Iris pigment epithelial cell (primary cell): ENCODE measurements around the gene AFAP1L2.

Experiments
- DNase-seq: peaks from one replicate; pipeline ENCODE4 v3.0.0-alpha.2; 2011; ENCODE audit warnings: low read depth

Gene AFAP1L2

DNA sequence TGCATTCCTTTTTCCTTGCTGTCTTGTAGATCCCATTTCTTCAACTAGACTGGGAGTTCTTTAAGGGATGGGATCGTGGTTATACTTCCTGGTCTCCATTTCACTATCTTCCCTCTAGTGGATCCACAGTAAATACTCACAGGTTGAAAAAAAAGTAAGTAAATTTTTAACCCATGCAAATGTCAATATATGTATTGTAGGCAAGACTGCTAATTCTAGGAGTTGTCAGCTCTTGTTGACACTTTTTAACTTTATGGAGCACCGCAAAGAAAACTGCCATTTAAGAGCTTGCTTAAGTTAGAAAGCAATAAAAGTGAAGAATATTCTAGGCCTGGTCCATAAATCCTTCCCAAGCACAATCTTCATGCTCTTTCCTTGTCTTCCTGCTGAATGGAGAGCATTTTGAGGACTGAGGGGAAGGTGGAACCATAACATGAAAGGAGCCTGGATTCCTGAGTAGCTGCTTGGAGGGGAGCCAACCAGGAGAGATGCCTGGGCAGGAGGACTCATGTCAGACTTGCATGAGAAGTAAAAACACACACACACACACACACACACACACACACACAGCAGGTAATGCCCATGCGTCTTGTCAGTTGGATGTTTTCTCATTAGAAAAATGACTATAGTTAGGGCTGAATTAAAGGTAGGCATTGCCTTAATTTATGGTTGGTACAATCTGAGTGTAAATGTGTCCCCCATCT is 133.1 kb downstream of the AFAP1L2 start:
- no peak for DNase-seq

DNA sequence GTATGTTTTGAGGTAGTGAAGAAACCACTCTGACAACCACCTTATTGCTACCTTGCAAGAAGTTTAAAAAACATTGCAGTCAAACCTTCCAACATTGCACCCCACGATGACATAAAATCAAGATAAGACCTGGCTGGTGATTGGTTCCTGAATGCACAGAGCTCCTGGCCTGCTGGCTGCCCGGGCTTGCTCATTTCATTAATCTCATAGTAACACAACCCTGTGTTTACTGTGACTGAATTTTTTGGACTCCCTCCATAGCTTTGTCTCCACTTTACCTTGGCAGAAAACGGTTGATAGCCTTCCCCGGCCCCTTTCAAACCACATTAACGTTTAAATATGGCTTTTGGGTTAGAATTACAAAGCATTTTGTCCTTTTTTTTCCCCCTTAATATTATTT is 137.8 kb downstream of the AFAP1L2 start:
- DNase-seq = peak; percentile 76

DNA sequence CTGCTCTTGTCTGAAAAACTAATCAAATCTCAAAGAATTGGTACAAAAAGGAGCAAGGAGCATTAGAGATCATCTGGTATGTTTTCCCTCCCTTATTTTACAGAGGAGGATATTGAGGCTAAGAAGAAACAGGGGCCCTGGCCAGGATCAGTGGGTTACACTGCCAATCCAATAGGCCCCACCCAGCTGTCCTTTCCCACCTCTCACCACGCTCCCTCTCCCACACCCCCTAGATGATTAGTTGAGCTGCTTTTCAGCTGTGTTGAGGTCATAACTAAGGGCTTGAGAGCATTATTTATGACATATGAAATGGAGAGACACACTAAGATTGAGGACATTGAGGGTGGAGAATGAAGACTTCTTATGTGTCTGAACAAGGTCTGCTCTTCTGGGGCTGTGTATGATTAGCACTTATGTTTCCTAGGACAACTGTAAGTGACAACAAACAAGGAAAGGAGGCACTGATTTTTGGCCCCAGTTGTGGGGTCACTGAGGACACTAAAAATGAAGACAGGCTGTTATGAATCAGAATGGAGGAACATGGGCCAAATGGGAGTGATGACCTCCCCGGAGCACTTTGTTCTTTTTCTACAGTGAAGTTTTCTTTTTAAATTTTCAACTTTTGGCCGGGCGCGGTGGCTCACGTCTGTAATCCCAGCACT is 138.8 kb downstream of the AFAP1L2 start:
- DNase-seq = no peak

DNA sequence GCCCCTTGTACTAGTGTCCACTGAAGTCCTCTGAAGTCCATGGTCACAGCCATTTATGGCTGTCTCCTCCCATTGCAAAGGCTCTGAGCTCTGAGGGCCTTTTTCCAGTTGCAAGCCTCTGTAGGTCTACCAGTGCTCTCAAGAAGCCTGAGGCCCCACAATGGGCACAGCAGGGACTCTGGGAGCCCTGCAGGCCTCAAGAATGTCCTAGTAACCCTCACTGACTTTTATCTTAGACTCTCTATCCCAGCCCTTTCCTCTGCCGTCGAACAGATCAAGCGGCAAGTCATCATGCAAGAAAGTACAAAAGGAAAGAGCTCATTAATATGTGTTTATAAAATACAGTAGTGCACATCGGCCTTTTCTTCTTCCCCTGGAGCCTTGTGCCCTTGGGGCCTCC is 141.8 kb downstream of the AFAP1L2 start:
- no peak for DNase-seq

DNA sequence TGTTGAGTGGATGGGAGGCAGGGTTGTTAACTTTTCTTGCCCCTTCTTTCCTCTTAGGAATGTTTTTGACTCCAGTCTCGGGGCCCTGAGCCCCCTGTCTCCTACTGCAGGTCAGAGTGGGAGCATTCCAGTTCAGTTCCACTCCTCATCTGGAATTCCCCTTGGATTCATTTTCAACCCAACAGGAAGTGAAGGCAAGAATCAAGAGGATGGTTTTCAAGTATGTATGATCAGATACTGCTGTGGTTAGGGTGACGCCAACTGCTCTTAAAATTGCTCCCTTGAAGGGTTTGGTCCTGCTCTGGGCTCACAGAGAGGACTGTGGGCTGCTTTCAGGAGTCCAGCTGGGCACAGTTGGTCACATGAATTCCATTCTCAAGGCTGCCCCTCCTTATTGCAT is 143.2 kb downstream of the AFAP1L2 start:
- peak; percentile 49 for DNase-seq

DNA sequence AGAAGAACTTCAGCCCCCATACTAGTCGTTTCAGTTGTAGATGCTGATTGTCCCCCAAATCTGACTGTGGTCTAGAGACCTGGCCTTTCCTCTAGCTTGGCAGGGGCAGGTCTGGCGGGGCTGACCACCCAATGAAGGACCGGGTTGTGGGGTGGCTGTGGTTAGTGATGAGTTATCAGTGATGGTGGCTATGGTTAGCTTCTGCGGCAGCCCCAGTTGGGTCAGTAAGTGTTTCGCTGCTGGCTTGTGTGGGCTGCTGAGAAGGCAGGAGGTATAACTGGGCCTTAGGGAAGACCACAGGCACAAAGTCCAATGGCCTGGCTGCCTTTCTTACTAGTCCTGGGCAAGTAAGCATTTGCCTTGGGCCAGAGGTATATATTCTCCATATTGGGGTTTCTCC is 143.9 kb downstream of the AFAP1L2 start:
- DNase-seq = no peak

DNA sequence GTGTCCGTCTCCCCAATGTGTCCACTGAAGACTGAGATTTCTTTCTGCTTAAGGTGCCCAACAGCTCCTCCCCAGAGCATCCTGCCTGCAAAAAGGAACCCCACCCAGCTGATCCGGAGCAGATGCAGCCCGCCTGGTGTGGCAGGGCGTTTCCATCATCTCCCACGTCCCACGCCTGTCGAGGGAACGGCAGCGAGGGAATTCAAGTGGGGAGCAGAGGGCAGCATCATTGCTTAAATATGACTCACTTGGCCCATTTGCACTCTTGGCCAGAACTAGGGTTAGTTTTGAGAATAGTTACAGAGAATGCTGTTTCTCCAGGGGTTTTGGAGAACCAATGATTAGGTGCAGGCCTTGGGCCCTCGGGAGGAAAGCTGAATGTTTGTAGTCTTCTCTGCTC is 144.5 kb downstream of the AFAP1L2 start:
- no peak for DNase-seq

DNA sequence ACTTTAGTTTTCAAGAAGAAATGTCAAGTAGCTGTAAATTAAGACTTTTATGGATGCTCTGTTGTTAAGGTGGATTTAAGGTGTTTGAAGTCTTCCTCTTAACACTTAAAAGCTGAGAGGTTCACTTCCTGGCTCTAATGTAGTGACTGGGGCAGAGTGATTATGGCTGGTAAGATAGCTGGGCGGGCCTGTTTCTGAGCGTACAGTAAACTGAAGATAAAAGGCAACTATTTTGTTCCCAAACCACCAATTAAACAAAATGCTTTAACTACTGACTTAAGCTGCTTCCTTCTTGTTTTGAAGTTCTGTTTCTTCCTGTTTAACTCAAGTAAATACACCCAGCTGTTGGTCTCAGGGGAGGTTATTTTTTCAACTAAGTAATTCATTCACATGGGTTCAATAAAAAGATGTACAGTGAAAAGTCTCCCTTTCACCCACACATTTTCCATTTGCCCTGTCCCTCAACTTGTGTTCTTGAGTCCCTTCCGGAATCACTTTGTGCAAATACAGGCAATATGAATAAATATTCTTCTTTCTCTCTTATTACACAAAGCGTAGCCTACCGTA is 145.9 kb downstream of the AFAP1L2 start:
- no peak for DNase-seq

DNA sequence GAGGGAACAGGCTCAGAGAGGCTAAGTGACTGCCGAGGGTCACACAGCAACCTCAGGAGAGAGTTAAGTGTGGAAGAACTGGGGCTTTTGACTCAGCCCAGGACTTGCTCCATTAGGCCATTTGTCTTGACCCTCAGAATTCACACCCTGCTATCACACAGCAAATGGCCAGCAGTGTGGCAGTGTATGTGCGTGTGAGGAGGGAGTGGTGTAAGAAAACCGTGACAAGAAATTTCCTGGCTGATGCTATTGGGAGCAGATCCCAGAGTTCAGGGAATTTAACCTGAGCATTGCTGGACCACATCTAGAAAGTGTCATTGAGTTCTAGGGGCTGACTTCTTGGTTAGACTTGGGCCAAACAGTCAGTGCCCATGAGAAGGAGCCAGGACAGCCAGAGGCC is 146.8 kb downstream of the AFAP1L2 start:
- DNase-seq = no peak

DNA sequence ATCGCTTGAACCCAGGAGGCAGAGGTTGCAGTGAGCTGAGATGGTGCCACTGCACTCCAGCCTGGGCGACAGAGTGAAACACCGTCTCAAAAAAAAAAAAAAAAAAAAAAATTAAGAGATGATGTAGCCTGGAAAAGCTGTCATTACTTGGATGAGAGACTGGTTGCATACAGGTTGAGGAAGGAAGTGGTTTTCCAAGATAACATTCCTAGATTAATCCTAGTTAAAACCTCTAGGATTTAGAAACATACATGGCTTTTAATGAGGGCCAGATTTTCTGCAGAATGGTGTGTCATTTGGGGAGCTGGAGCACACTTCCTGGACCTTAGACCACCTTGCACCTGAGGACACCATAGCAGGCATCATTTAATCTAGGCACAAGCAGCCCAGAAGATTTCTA is 147.5 kb downstream of the AFAP1L2 start:
- no peak for DNase-seq

DNA sequence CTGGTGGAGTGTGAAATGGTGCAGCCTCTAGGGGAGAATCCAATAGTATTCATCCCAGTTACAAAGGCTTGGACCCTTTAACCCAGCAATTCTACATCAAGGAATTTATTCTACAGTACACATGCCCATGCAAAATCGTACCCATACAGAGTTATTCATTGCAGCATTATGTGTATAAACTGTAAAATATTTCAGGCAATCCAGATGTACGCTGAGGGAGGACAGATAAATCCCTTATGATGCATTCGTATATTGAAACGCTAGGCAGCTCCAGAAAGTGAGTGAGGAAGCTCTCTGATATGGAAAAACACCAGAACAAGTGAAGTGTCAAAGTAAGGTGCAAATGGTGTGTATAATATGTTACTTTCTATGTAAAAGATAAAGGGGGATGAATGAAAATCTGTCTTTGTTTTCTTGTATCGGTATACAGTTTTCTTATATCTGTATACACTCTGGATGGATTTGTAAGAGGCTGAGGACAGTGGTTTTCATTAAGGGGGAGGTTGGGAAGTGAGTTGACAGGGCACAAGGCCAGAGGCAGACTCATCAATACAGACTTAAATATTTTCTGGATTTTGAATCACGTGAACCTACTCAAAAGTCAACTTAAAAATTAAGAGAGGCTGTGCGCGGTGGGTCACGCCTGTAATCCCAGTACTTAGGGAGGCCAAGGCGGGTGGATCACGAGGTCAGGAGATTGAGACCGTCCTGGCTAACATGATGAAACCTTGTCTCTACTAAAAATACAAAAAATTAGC is 148.1 kb downstream of the AFAP1L2 start:
- DNase-seq = no peak

DNA sequence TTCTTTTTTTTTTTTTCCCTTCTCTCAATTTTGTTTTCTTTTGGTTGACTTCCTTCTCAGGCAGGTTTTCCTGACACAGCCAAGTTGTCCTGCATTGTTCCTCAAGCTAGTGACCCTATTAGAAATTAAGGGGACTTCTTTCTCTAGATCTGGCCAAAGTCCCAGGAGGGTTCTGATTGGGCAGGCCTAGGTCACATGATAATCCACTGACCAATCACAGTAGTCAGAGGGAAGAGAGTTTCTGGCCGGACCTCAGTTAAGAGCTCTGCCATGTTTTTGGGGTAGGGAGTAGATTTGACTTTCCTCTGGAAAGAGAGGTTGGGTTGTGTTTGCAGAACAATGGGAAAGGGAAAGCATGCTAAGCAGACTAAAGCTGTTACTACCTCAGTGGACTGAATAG is 149.1 kb downstream of the AFAP1L2 start:
- no peak for DNase-seq

DNA sequence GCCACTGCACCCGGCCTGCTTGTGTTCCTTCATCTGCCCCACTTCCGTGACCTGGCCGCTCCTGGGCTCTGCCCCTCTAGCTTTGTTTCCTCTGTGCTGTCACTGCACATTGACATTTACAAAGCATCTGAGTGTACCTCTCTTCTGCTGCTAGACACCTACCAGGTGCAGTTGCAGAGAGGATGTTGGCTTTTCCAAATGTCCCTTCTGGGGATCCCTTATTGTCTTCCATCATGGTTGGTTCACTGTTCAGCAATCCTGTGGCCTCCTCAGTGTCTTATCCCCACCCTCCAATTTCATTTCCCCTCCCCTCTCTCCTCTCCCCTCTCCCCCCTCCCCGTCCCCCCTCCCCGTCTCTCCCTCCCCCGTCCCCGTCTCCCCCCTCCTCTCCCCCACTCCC is 151.4 kb downstream of the AFAP1L2 start:
- DNase-seq = no peak

DNA sequence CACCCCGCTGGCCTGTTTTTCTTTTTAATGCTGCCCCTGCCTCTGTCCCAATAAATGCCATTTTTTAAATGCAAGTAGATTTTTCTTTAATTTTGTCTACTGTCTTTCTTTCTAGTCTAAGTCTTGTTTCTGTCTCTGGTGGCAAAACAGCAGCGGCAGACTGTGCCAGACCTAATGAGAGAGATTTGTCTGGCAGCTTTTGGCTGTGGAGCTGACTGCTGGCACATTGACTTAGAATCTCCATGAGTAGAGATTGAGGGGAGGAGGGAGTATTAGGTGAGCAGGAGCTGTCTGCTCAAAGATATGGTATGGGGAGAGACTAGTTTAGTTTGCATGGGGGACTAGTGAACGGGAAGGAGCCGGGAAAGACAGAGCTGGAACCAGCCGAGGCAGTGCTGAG is 152.2 kb downstream of the AFAP1L2 start:
- DNase-seq = no peak

DNA sequence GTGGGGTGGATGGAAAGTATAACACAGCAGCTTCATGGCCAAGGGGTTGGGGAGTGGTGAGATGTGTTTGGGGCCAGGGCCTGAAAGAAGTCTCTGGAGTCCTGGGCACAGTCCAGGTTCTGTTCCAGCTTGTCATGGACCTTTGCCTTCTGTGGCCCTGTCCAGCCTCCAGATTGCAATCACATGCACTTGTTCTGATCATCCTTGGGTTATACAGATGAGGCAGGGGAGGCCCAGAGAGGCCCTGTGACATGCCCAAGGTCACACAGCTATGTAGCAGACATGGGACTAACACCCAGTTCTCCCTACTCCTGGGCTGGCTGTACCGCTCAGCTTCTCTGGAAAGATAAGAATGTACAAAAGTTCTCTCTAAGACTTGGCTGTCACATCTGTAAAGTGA is 153.6 kb downstream of the AFAP1L2 start:
- DNase-seq = no peak

DNA sequence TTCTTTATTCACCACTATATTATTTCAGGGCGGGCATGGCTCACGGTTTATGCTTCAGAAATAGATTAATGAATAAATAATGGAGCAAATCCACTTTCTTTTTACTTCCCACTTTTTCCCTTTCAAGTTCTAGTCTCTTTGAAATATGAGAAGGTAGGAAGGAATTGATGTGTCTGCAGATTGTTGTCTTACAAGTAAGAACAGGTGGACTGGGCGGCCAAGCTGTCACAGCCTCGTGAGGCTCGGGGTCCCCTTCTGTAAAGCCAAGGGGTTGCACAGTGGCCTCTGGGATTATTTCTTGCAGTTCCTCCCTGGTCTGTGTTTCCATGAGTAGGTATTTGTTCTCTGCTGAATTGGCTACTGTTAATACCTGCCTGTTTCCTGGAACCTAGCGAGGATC is 154.1 kb downstream of the AFAP1L2 start:
- DNase-seq = no peak

DNA sequence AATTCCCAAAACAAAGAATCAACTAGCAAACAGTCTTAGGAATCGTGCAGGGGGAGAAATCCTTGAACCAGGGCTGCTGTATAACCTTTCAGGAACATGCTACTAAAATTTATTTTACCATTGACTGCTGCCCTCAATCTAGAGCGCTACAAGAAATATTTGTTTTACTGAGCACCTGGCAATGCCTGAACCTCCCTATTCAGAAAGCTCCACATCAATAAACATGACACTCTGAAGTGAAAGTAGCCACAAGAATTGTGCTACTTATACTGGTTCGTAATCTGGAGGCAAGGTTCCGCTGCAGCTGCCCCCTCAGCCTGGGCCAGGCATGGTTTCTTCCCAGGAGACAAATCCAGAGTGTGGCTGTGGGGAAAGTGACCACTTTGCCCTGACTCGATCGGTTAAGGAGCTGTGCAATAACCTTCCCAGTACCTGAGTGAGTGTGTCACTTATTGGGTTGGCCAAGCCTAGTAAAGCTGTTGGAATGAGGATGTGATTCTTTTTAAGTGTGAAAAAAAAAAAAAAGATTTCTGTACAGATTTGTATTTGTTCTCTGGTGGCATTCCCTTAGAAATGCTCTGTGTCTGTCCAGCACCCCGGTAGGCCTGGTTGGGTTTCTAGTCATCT is 157.5 kb downstream of the AFAP1L2 start:
- DNase-seq = no peak

DNA sequence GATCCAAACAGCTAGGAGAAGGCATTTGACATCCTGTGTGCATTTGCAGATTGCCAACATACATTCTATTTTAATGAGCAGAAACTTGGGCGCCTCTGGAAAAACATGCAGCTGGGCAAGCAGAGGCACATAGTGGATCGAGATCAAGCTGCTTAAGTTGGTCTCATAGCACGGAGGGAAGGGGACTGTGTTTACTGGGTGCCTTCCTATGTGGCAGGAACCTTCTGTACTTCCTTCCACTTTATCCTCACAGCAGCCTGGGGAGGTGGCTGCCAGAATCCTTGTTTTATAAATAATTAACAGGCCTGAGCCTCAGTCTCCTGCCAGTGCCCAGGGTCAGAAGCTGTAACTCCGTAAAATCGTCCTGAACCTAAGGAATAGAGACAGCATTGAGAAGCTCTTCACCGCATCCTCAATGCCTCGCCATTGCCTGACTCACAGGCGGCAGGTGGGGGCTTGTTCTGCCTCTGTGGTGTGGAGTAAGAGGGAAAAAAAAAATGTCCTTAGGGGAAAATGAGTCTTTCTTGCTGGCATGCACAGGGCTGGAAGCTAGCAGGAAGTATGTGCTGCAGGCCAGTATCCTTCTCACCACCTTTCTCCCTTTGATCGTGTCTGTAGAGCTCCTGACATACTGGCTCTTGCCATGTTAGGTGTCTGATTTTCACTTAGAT is 159.0 kb downstream of the AFAP1L2 start:
- no peak for DNase-seq
